ENCODE measurements around the gene POLR3E. TPM values are rescaled to one million over a fixed set of nuclear protein-coding genes. Genes with fewer than 3 reads are reported as not detected.

POLR3E gene
- total and polyA plus RNA-seq, 2 experiments from 2014 or later, result 23.5 to 62.5 TPM

GRCh38 chr16:22352140-22352539 lies 54.9 kb downstream of the POLR3E start:
- TF ChIP-seq EZH2 (IDR thresholded peaks at IDR 0.05; ENCODE audit: borderline replicate concordance), result no peak
- no peak for TF ChIP-seq EZH2phosphoT487 (IDR thresholded peaks at IDR 0.05; ENCODE audit: low read depth, severe bottlenecking, unreplicated experiment)
- TF ChIP-seq CTCF (IDR thresholded peaks at IDR 0.05; ENCODE audit: poor library complexity), result no peak
- Histone ChIP-seq H3K79me2 (peaks cover 37% of the 10 kb centered on the region), H3K4me3 (no peak overlapping the region), H3K4me1 (ENCODE audit: insufficient read depth) (peaks cover 18% of the 10 kb centered on the region), H3K27me3 (no peaks in the 10 kb centered on the region), H3K27ac (peak overlapping the region; percentile 80), H3K4me2 (no peak overlapping the region), H3K9me3 (ENCODE audit: low read depth) (no peaks in the 10 kb centered on the region), H2AFZ (no peak overlapping the region), H3K36me3 (replicated peaks; ENCODE audit: insufficient read depth, low read depth) (no peaks in the 10 kb centered on the region), H3K9me2 (replicated peaks; ENCODE audit: insufficient read depth) (no peaks in the 10 kb centered on the region), H4K20me1 (ENCODE audit: insufficient read depth, poor library complexity, severe bottlenecking) (no peaks in the 10 kb centered on the region)
- 92% methylated on average over 6 of the region's 6 CpGs for WGBS (ENCODE audit: low lambda C conversion rate, missing lambda C conversion rate)
- DNase-seq (ENCODE audit: low spot score), result no peak

GRCh38 chr16:22352723-22353122 lies 55.5 kb downstream of the POLR3E start:
- no peak for DNase-seq (ENCODE audit: low spot score)
- no peak overlapping the region for H3K4me2 ChIP-seq
- WGBS (ENCODE audit: low lambda C conversion rate, missing lambda C conversion rate), result 88% methylated on average over 5 of the region's 5 CpGs
- H3K9me2 ChIP-seq (replicated peaks; ENCODE audit: insufficient read depth), result no peaks in the 10 kb centered on the region
- TF ChIP-seq CTCF (IDR thresholded peaks at IDR 0.05; ENCODE audit: poor library complexity), result no peak
- no peak overlapping the region for H3K4me3 ChIP-seq
- no peaks in the 10 kb centered on the region for H3K27me3 ChIP-seq
- H3K27ac ChIP-seq, result peak overlapping the region; percentile 80
- peaks cover 18% of the 10 kb centered on the region for H3K4me1 ChIP-seq (ENCODE audit: insufficient read depth)
- H2AFZ ChIP-seq, result no peak overlapping the region
- H3K9me3 ChIP-seq (ENCODE audit: low read depth), result no peaks in the 10 kb centered on the region
- no peaks in the 10 kb centered on the region for H3K36me3 ChIP-seq (replicated peaks; ENCODE audit: insufficient read depth, low read depth)
- peaks cover 43% of the 10 kb centered on the region for H3K79me2 ChIP-seq
- H4K20me1 ChIP-seq (ENCODE audit: insufficient read depth, poor library complexity, severe bottlenecking), result no peaks in the 10 kb centered on the region

- TF ChIP-seq CTCF (IDR thresholded peaks at IDR 0.05; ENCODE audit: poor library complexity) (no peak), EZH2 (IDR thresholded peaks at IDR 0.05; ENCODE audit: borderline replicate concordance) (no peak), EZH2phosphoT487 (IDR thresholded peaks at IDR 0.05; ENCODE audit: low read depth, severe bottlenecking, unreplicated experiment) (no peak)
- H3K9me2 ChIP-seq (replicated peaks; ENCODE audit: insufficient read depth), result no peaks in the 10 kb centered on the region
- H3K9me3 ChIP-seq (ENCODE audit: low read depth), result no peaks in the 10 kb centered on the region
- peak overlapping the region; percentile 80 for H3K27ac ChIP-seq
- peaks cover 45% of the 10 kb centered on the region for H3K79me2 ChIP-seq
- H4K20me1 ChIP-seq (ENCODE audit: insufficient read depth, poor library complexity, severe bottlenecking), result no peaks in the 10 kb centered on the region
- H3K36me3 ChIP-seq (replicated peaks; ENCODE audit: insufficient read depth, low read depth), result no peaks in the 10 kb centered on the region
- no peak overlapping the region for H3K4me3 ChIP-seq
- H3K4me2 ChIP-seq, result peak overlapping the region; percentile 14
- 37% methylated on average over 3 of the region's 3 CpGs for WGBS (ENCODE audit: low lambda C conversion rate, missing lambda C conversion rate)
- peaks cover 18% of the 10 kb centered on the region for H3K4me1 ChIP-seq (ENCODE audit: insufficient read depth)
- H3K27me3 ChIP-seq, result no peaks in the 10 kb centered on the region
- DNase-seq (ENCODE audit: low spot score), result peak; percentile 57
- no peak overlapping the region for H2AFZ ChIP-seq
Measured at GRCh38 chr16:22353191-22353919, 56.1 kb downstream of the POLR3E start.
